ENCODE data around the gene RHBDF1. TPM values are rescaled to one million over a fixed set of nuclear protein-coding genes. Genes with fewer than 3 reads are reported as not detected.

RHBDF1 gene
- polyA plus RNA-seq, 3 donors = 0.20 TPM; not detected in 2

DNA sequence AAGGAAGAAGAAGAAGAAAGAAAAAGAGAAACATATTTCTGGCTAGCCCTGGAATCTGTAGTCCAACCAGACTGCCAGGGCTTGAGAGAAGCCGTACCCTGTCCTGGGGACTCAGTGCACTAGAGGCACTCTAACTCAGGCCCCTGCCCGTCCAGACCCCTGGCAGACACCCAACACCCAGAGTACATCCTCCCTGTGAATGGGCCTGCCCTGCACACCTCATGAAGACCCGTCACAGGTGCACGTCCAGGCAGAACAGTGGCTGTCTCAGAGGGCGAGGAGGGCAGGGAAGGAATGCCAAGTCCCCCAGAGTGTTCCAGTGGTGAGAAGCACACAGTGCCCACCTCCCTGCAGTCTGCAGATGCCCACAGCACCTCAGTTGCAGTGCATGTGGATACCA is 28.6 kb upstream of the RHBDF1 start:
- 100% methylated on average over 5 of the region's 5 CpGs for WGBS (ENCODE audit: insufficient coverage)
- no peak overlapping the region for H3K27ac Mint-ChIP-seq
- intact Hi-C loops (cut with micrococcal nuclease) = no loop called here

DNA sequence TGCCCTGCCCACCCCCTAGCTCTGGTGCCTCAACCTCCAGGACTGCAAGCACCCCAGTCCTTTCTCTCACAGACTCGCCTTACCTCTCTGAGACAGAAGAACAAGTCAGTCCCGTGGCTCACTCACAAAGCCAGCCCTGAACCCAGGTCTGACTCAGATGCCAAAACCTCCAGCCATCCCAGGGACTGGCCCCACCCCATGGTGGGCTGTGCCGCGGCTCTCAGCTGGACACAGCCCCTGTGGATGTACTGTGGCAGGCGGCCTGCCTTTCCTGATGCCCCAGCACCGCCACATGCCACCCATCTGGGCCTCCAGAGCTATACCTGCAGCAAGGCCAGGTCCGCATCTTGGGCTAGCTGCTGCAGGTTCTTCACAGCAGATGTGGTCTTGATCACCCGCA is 25.4 kb upstream of the RHBDF1 start:
- Histone ChIP-seq H2AFZ (ENCODE audit: insufficient read depth, low read depth, low read length, poor library complexity, severe bottlenecking) (no peak overlapping the region), H3K27me3 (ENCODE audit: control insufficient read depth in 2 of 2, insufficient read depth in 2 of 2, low read length in 2 of 2) (no peaks in the 10 kb centered on the region), H4K20me1 (ENCODE audit: insufficient read depth, low read length) (no peaks in the 10 kb centered on the region), H3K4me3 (replicated peaks in 1 of 3; ENCODE audit: low read depth in 2 of 3, low read length in 3 of 3) (no peak overlapping the region), H3K9me3 (replicated peaks in 1 of 2; ENCODE audit: control insufficient read depth in 1 of 2, insufficient read depth in 1 of 2, low read length in 2 of 2) (no peaks in the 10 kb centered on the region), H3K4me1 (ENCODE audit: control insufficient read depth in 1 of 2, insufficient read depth in 2 of 2, low read length in 2 of 2) (no peaks in the 10 kb centered on the region), H3K4me2 (replicated peaks; ENCODE audit: extremely low read depth, low read length, poor library complexity, severe bottlenecking) (no peak overlapping the region), H3K27ac (ENCODE audit: low read depth in 1 of 2, low read length in 2 of 2) (no peak overlapping the region), H3K79me2 (ENCODE audit: insufficient read depth, low read length) (no peaks in the 10 kb centered on the region), H3K36me3 (replicated peaks in 1 of 2; ENCODE audit: control insufficient read depth in 1 of 2, insufficient read depth in 2 of 2, low read length in 2 of 2) (peaks cover 0 to 10% of the 10 kb centered on the region in 2 donors), H3K9ac (ENCODE audit: insufficient read depth, low read length, poor library complexity, severe bottlenecking) (no peak overlapping the region)
- no peak overlapping the region for H3K4me3 Mint-ChIP-seq
- WGBS (ENCODE audit: insufficient coverage) = 99% methylated on average over 8 of the region's 8 CpGs
- peaks cover 0 to 2% (median 0%) of the 10 kb centered on the region in 7 donors for H3K9me3 Mint-ChIP-seq
- peak overlapping the region in 3 of 7 donors; percentile 5 to 76 (median 56) for H3K27ac Mint-ChIP-seq
- intact Hi-C loops (cut with micrococcal nuclease) = loop anchor here (1.0 kb wide), 1 partner anchor 33 kb away; no protein-coding TSS in a partner anchor
- H3K4me1 Mint-ChIP-seq = peaks cover 7% of the 10 kb centered on the region
- peaks cover 35 to 53% of the 10 kb centered on the region in 2 donors for H3K36me3 Mint-ChIP-seq
- TF ChIP-seq, protein P1, sequence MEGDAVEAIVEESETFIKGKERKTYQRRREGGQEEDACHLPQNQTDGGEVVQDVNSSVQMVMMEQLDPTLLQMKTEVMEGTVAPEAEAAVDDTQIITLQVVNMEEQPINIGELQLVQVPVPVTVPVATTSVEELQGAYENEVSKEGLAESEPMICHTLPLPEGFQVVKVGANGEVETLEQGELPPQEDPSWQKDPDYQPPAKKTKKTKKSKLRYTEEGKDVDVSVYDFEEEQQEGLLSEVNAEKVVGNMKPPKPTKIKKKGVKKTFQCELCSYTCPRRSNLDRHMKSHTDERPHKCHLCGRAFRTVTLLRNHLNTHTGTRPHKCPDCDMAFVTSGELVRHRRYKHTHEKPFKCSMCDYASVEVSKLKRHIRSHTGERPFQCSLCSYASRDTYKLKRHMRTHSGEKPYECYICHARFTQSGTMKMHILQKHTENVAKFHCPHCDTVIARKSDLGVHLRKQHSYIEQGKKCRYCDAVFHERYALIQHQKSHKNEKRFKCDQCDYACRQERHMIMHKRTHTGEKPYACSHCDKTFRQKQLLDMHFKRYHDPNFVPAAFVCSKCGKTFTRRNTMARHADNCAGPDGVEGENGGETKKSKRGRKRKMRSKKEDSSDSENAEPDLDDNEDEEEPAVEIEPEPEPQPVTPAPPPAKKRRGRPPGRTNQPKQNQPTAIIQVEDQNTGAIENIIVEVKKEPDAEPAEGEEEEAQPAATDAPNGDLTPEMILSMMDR (IDR thresholded peaks at IDR 0.05) = no peak
- peaks cover 0 to 2% (median 0%) of the 10 kb centered on the region in 3 donors for H3K27me3 Mint-ChIP-seq (ENCODE audit: low read depth in 3 of 3)
- DNase-seq = no peak

More for the DNA sequence above, 28.6 kb upstream of the RHBDF1 start:
- H3K27me3 Mint-ChIP-seq (ENCODE audit: low read depth in 3 of 3) = peaks cover 0 to 5% (median 0%) of the 10 kb centered on the region in 3 donors
- TF ChIP-seq, protein P1 (IDR thresholded peaks at IDR 0.05) = no peak
- H3K4me1 Mint-ChIP-seq = peaks cover 7% of the 10 kb centered on the region
- Histone ChIP-seq H3K36me3 (replicated peaks in 1 of 2; ENCODE audit: control insufficient read depth in 1 of 2, insufficient read depth in 2 of 2, low read length in 2 of 2) (peaks cover 4 to 19% of the 10 kb centered on the region in 2 donors), H3K4me2 (replicated peaks; ENCODE audit: extremely low read depth, low read length, poor library complexity, severe bottlenecking) (no peak overlapping the region), H3K4me3 (replicated peaks in 1 of 3; ENCODE audit: low read depth in 2 of 3, low read length in 3 of 3) (no peak overlapping the region), H3K4me1 (ENCODE audit: control insufficient read depth in 1 of 2, insufficient read depth in 2 of 2, low read length in 2 of 2) (no peaks in the 10 kb centered on the region), H4K20me1 (ENCODE audit: insufficient read depth, low read length) (no peaks in the 10 kb centered on the region), H2AFZ (ENCODE audit: insufficient read depth, low read depth, low read length, poor library complexity, severe bottlenecking) (no peak overlapping the region), H3K9me3 (replicated peaks in 1 of 2; ENCODE audit: control insufficient read depth in 1 of 2, insufficient read depth in 1 of 2, low read length in 2 of 2) (no peaks in the 10 kb centered on the region), H3K79me2 (ENCODE audit: insufficient read depth, low read length) (no peaks in the 10 kb centered on the region), H3K9ac (ENCODE audit: insufficient read depth, low read length, poor library complexity, severe bottlenecking) (no peak overlapping the region), H3K27me3 (ENCODE audit: control insufficient read depth in 2 of 2, insufficient read depth in 2 of 2, low read length in 2 of 2) (no peaks in the 10 kb centered on the region), H3K27ac (ENCODE audit: low read depth in 1 of 2, low read length in 2 of 2) (no peak overlapping the region)
- peaks cover 0 to 2% (median 0%) of the 10 kb centered on the region in 7 donors for H3K9me3 Mint-ChIP-seq
- no peak for DNase-seq
- H3K36me3 Mint-ChIP-seq = peaks cover 43 to 54% of the 10 kb centered on the region in 2 donors
- no peak overlapping the region for H3K4me3 Mint-ChIP-seq
